NCI-H524 treated with DMSO at 0.1 percent for 48 hours (cell line): Measurements from ENCODE around the gene WDR7.
A peak's percentile ranks its signal among the peaks of the same experiment; 100 is the strongest.

Experiments
- DNase-seq: peaks from one replicate; lab custom pipeline; 2025; lab: John Stamatoyannopoulos, UW

Gene WDR7

GRCh38 chr18:56722518-56722917 is 71.4 kb downstream of the WDR7 start:
- no peak for DNase-seq

DNA sequence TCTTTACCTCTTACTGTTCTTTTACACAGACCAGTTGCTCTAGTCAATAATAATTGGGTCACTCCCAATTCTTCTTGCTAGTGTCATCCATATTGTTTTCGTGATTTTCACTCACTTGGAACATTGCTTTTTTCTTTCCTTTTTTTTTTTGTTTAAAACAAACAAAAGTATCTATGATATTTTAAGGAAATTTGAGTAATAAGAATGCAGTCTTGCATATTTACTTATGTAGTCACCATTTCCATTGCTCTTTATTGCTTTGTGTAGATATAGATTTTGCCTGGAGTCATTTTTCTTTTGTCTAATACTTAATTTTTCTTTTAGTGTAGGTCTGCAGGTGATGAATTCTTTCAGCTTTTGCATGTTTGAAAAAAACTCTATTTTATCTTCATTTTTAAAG is 71.9 kb downstream of the WDR7 start:
- no peak for DNase-seq

DNA sequence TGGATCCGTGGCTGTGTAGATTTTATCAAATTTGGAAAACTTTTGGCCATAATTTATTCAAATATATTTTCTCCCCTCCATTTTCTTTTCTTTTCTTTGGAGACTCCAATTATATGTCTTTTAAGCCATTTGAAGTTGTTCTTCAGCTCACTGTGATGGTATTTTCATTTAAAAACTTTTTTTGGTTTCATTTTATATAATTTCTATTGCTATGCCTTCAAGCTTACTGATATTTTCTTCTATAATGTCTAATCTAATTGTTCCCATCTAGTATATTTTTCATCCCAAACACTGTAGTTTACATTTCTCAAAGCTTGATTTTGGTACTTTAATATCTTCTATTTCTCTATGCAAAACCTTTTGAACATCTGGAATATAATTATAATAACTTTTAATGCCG is 72.5 kb downstream of the WDR7 start:
- DNase-seq = no peak

DNA sequence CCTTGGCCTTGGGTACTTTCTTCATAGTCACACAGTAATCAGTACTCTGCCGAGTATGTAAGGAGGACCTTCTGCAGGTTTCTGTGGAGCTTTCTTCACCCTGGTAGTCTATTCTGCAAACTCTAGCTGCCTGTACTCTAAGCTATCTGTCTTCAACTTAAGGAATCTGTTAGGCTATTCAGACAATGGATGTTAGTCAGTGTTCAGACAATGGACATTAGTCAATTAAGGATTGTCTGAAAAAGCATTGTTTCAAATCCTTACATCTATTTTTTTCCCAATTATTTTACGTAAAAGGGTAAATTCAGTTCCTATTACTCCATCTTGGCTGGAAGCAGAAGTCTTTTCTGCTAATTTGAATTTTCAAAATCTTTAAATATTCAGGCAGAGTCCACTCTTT is 75.7 kb downstream of the WDR7 start:
- DNase-seq = no peak

DNA sequence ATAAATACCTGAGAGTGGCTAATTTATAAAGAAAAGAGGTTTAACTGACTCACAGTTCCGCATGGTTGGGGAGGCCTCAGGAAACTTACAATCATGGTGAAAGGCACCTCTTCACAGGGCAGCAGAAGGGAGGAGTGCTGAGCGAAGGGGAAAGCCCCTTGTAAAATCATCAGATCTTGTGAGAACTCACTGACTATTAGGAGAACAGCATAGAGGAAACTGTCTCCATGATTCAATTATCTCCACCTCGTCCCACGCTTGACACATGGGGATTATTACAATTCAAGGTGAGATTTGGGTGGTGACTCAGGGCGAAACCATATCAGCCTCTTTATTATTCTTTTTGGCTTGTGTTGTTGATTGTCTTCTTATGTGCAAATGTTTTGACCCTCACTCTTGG is 76.2 kb downstream of the WDR7 start:
- no peak for DNase-seq

GRCh38 chr18:56728741-56729140 is 77.6 kb downstream of the WDR7 start:
- DNase-seq = no peak

- peak; percentile 38 for DNase-seq
These were observed 87.0 kb downstream of the WDR7 start for GRCh38 chr18:56738184-56738583.

- DNase-seq = no peak
These were observed 88.6 kb downstream of the WDR7 start for GRCh38 chr18:56739731-56740130.

DNA sequence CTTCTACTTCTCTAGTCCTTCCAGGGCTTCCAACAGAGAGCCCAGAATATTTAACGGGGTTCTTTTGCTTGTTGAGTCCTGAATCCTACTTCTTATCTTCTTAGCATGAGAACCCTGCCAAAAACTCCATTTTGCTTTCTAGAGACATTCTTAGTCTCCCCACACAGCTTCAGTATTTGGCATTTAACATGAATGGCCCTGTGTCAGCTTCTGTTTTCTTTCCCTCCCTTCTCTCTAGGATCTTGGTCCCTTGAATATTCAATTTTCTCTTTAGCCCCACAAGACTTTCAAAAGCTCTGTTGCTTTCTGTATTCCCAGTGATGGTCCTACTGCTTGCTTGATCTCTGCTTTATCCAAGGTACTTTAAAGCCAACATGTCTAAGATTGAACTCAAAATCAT is 89.5 kb downstream of the WDR7 start:
- no peak for DNase-seq

- DNase-seq = no peak
These were observed 90.5 kb downstream of the WDR7 start for GRCh38 chr18:56741685-56742084.

DNA sequence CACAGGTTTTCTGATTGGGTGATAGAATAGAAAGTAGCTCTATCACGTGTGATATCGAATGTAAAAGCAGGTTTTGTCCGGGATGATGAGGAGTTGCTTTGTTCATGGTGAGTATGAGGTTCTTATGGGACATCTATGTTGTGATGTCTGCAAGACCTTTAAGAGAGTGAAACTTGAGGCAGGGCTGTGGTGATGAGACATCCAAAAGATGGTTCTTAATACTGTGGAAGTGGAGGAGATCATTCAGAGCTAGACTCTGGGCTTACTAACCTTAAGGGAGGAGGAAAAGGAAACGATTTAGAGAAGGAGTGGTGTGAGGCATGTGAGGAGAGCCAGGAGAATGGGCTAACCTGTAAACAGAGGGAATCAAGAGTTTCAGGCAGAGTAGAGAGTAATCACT is 92.0 kb downstream of the WDR7 start:
- no peak for DNase-seq

GRCh38 chr18:56747032-56747658 is 96.0 kb downstream of the WDR7 start:
- DNase-seq = no peak

- no peak for DNase-seq
These were observed 96.7 kb downstream of the WDR7 start for GRCh38 chr18:56747857-56748256.

GRCh38 chr18:56748698-56749268 is 97.6 kb downstream of the WDR7 start:
- no peak for DNase-seq

DNA sequence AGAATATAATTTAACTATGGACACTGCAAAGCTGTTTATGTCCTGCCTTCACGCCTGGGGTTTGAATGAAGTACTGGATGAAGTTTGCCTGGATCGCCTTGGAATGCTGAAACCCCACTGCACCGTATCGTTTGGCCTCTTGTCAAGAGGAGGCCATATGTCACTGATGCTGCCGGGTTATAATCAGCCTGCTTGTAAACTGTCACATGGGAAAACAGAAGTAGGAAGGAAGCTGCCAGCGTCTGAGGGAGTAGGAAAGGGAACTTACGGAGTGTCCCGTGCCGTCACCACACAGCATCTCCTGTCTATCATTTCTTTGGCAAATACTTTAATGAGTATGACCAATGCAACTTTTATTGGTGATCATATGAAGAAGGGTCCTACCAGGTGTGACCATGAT is 105.8 kb downstream of the WDR7 start:
- peak; percentile 92 for DNase-seq

- no peak for DNase-seq
These were observed 118.9 kb downstream of the WDR7 start for GRCh38 chr18:56770097-56770496.

GRCh38 chr18:56770873-56771272 is 119.7 kb downstream of the WDR7 start:
- no peak for DNase-seq

- DNase-seq = peak; percentile 84
These were observed 124.5 kb downstream of the WDR7 start for GRCh38 chr18:56775701-56776100.

DNA sequence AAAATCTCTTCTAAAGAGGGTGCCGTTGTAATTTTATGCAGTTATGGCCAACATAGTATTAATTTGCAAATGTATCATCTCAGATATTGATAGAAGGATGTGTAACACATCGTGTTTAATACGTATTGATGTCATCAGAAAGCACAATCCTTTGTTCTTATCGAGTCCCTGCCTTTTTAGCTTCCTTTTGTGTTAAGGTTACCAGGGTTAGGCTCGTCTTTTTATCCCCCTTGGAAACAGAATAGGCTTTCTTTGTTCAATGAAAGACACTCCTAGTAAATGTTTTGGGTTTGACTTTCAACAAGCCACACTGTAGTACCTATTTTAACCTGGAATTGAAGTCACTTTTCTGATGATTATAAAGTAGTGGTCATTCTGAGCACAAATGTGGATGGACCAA is 136.2 kb downstream of the WDR7 start:
- no peak for DNase-seq

DNA sequence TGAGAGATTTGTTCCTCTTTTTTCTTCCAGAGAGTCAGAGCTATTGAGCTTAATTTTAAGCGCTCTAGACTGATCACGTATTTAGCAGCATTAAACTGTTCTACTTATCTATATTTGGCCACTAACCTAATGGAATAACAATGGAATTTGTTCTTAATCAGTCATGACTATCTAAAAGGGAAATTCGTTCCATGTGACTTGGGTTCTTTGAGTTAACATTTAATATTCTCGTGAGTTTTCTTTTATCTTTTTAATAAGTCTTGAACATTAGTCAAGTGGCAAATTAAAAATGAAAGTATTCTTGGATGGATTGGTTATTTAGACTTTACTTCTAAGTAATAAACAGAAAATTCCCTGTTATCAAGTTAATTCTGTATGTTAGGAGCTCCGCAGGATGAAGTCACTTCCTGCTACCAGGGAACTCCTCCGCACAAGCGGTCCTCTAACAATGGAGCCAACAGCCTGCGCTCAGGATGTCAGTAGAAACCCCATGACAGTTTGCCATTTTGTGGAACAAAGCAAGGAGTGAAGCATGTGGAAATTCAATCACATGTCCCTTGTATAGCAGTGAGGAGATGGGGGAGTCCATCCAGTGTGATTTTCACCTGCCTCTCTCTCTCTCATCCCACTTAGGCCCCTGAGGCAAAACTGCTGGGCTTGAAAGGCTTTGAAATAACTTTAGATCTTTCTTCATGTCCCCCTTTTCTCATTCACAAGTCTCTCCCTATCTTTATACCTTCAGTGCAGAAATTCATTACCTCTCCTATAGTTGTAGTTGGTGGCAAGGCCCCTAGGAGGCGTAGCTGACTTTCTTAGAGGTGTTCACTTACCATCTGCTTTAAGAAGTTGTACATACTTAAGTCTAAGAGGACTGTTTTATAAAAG is 138.1 kb downstream of the WDR7 start:
- DNase-seq = no peak

DNA sequence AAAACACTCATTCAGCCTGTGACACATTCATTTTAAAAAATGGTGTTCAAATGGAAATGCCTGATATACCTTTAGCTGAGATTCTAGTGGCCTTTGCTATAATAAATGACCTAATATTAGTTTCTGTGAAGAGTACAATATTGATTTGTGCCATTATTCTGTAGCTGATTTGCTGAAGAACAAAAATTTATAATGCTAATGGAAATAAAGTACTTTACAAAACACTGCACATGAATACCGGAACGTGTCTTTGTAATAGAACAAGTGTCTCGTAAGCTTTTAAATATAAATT is 138.7 kb downstream of the WDR7 start:
- no peak for DNase-seq

DNA sequence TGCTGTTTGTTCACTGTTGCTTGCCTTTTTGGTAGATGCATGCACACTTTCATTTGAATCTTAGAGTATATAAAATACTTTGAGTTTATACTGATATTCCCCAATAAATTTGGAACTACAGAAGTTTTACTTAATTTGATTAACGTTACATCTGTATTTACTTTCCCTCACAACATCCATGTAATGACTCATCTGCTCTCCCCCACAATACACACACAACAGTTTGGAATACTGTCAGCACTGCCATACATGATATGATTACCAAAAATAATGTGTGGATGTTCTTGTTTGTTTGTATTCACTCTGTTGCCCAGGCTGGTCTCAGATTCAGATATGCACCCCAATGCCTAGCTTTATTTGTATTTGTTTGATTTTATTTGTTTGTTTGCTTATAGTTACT is 144.2 kb downstream of the WDR7 start:
- no peak for DNase-seq

GRCh38 chr18:56799756-56800155 is 148.6 kb downstream of the WDR7 start:
- DNase-seq = no peak

- DNase-seq = no peak
These were observed 151.9 kb downstream of the WDR7 start for GRCh38 chr18:56803051-56803450.
